HPDE6-E6E7 (cell line): Measurements from ENCODE around the gene SLC1A7.

Experiments
- DNase-seq: peaks from one replicate; pipeline ENCODE4 v3.0.0; 2011; ENCODE audit warnings: missing footprints; ENCODE audit errors: extremely low spot score

SLC1A7 gene

DNA sequence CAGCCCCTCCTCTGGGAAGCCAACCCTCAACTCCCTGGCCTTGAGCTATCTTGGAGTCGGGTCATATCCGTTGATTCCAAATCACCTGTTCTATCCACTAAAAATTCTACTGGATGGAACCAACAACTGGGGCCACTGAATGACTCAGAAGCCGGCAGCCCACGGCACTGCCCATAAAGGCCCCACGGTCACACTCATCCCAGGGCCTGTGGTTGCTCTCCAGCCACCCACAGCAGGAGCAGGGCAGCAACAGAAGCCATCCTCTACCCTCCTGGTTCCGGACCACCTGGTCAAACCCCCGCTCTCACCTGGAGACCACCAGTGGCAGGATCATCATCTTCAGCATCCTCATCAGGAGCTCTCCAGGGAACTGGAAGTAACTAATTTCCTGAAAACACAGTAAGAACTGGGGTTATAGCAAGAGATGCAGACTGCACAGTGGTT is 8.4 kb downstream of the SLC1A7 start:
- DNase-seq, result no peak

DNA sequence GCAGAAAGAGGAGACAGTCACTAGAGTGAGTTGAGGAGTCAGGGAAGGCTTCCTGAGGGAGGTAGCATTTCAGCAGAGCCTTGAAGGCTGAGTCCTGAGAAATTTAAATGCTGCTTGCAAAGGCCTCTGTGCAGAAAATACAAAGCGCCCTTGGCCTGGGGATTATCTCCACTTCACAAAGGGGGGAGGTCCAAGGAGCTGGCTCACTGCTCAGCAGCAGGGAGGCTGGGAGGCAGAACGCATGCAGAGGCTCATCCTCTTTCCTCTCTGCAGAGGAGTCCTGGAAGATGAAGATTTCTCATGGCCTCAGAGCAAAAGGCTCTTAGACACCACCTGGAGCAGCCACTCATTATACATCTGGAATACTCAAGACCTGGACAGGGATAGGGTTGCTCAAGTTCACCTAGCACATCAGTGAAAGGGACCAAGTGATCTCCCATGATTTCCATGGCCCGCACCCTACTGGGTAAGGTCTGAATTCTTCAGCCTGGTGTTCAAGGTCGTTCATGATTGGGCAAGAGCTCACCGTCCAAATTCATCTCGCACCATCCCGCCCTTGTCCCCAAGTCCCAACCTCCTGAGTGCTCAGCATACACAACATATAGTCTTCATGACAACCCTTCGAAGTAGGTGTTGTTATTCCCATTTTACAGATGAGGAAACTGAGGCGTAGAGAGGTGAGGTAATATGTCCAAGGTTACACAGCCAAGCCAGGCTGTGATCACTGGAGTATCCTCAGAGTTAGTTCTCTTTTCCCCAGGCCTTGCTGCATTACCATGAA is 9.0 kb downstream of the SLC1A7 start:
- no peak for DNase-seq

DNA sequence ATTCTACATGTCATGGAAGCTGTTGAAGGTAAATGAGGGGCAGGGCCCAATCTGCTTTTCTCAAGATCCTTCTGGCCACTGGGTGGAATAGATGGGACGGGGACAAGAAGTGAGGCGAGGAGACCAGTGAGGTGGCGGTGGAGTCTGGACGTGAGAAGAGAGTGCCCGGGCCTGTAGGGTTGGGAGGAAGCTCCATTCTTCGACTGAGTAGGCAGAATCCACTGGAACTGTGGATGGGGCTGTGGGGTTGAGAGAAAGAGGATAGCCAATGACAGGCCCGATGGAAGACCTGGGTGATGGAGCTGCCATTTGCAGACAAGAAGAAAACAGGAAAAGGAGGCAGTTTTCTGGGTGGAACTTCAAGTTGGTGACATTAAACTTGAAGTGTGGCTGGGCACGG is 10.3 kb downstream of the SLC1A7 start:
- DNase-seq, result no peak

DNA sequence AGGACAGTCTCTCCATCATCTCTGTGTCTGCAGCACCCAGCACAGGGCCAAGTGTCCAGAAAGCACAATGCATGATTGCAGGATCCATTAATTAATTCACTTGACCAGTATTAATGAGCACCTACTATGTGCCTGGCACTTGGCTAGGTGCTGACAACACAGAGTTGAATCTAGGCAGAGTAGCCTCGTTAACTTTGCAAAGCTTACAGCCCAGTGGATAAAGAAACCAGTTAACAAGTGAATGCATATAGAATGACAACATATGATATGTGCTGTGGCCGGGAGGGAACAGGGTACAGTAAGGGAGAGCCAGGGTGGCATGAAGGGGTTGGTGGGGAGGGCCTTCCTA is 10.9 kb downstream of the SLC1A7 start:
- no peak for DNase-seq

DNA sequence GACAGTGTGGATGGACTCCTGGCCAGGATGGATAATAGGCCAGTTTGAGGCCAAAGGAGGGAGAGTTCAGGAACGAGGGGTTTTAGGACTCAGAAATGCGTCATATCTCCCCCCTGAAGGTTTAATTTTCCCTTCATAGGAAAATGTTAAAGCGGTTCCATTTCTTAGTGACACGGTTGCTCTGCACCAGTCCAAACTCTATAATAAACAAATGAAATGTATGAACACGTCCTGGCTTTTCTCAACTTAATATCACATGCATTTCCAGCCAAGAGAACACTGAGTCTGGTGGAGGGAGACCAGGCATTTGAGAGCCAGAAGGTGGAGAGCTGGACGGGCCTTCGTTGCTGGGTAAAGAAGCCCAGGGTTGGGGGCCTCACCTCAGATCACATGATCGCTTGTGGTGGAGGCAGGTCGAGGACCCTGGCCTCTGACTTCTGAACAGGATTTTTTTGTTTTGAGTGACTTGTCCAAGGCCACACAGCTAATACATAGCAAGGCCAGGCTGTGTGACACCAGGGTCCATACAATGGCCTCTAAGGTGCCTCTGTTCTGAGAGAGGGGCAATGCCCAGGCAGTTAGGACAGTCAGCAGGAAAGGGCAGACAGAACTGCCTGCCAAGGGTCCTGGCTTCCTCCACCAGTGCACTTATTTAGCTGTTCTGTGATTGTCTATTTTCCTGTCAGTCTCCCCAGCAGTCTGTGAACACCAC is 11.4 kb downstream of the SLC1A7 start:
- DNase-seq, result no peak

DNA sequence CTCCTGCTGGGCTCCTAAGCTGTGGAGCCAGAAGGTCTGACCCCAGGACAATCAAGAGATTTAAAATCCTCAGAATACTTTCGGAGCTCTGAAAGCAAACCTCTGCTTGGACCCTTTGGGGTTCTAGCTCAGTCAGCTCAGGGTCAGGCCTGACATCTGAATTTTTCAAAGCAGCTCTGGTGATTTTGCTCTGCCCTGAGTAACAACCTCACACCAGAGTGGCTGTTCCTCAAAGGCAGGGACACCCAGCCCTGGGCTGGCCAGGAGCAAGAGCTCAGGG is 11.9 kb downstream of the SLC1A7 start:
- DNase-seq, result no peak

DNA sequence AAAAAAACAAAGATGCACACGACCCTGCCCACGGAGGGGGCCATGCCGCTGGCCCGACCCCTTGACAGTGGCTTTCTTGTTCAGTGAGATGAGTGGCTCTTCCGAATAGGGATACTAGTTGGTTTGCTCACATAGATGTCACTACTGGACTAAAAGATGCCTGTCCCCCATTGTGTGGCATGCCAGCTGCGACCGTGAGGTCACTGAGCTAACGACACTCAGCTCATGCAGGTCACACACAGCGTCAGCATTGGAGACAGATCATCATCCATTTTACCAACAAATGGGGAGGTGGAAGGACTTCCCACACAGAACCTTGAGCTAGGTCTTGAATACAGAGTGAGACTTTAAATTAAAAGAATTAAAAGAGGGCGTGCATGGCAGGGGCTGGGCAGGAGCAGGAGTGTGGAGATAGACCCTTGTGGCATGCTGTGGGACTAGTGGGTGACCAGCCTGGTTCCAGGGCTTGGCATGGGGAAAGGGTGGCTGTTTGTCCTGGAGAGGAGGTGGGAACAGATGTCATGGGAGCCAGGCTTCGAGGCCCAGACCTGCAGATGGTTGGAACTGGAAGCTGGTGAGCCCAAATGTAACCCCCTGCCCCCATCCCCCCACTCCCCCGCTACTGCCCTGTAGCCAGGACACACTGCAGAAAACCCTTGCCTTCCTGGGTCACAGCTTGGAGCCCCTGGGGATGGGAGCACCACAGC is 12.4 kb downstream of the SLC1A7 start:
- DNase-seq, result no peak

DNA sequence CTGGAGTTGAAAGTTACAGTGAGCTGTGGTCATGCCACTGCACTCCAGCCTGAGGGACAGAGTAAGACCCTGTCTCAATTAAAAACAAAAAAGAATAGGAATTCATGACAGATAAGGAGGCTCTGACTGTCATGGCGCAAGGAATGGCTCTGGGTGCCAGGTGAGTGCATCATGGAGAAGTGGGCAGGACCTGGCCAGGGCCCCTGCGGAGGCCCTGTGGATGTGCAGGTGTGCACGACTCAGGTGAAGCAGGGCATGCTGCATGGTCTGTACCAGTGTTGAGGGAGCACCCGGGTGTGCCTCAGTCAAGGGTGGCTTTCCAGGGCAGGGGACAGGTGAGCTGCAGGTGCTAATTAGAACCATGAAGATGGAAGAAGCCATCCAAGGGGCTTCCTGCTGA is 14.0 kb downstream of the SLC1A7 start:
- DNase-seq, result no peak

DNA sequence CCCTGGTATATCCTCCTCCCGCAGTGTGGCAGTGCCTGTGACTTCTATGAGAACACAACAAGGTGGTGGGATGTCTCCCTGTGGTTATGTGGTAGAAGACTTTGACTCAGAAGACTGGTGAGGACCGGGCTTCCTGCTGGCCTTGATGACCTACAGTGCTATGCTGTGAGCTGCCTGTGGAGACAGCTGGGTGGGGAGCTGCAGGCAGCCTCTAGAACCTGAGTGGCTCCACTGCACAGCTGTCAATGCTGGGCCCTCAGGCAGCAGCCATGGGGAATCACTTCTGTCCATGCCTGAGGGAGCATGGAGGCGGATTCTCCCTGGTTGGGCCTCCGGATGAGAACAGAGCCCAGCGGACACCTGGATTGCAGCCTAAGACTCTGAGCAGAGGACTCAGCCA is 14.9 kb downstream of the SLC1A7 start:
- DNase-seq, result no peak

DNA sequence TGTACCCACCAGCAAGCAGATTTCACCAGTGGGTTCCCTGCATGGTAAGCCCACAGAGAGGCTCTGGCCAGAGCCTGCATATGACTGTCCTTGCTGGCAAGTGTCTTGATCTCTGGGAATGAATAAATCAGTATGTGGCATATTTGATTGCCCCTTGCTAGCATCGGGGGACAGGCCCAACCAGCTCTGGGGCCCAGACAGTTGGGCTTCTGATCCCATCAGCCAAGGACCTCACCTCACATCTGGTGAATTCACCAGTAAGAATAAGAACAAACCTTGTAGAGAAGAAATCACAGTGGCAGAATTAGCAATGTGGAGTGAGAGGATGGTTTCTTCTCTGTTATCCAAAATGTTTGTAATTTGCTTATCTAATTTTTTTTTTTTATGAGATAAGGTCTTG is 15.9 kb downstream of the SLC1A7 start:
- no peak for DNase-seq

DNA sequence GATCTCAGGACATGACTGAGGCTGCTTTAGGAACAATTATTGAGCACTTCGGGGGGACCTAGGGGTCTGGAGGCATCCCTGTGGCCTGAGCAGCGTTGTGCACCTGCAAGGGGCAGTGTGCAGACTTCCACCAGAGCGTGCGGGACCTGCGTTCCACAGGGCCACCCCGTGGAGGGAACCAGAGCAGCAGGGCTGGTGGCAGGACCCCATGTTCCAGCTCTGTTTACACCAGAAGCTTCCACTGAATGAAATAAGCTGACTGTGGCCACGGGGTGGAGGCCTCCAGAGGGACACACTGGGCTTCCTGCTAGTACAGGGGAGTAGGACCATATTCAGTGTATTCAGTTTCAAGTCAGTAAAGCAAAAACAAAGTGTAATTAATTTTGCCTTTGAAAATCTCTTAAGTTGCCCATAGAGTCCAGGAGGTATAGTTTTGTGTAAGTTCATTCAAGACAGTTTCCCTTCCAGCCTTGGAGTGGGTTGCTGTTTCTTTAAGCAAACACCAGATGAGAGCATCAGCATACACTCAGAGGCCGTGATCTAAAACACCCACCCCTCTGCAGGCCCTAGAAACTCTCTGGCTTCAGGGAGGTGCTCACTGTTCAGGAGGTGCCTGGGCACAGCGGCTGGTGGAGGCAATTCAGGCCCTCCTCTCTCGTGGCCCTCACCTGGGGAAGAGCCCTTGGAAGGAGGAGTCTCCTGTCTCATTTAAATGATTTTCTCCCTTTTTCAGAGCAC is 16.6 kb downstream of the SLC1A7 start:
- DNase-seq, result no peak

DNA sequence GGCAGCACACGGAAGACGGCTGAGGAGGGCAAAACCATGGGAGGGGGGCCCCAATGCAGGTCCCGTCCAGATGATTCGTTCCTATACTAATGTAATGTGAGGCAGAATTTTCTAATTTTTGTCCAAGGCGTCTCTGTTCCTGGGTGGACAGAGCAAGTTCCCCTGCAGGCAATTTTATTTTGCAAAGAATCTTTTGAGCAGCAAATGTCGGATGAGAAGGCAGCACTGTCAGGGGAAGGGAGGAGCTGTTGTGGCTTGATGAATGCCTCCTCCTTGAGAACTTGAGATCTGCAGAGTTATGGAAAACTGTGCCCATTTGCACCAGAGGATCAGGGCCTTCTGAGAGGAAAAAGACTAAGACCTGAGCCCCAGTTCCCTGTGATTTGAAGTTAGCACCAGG is 17.3 kb downstream of the SLC1A7 start:
- no peak for DNase-seq

DNA sequence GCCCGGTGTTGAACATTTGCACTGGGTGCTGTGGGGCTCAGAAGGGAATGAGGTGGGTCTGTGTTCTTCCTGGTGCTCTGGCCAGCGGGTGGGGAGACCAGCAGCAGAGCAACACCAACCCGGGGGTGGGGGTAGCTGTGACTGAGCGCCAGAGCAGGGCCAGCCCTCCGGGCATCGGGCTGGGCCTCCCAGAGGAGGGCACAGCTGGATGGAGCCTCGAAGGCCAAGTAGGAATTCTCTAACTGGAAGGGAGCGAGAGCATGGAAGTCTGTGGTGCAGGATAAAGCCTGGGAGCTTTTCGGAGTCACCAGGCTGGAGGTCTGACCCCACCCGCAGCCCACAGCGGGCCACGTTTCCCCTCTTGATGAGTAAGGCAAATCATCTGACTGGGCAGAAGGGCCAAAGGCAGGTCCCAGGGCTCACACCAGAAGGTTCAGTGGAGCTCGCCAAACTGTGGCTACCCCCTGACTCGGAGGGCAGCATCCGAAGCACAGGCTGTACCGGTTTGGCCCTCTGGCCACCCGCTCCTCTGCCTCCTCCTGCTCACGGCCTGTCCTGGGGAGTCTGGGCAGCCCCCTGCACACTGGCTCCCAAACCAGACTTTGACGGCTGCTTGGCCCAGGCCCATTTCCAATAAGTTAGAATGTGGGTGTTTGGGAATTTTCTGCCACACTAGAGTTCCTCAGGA is 18.8 kb downstream of the SLC1A7 start:
- DNase-seq, result no peak

DNA sequence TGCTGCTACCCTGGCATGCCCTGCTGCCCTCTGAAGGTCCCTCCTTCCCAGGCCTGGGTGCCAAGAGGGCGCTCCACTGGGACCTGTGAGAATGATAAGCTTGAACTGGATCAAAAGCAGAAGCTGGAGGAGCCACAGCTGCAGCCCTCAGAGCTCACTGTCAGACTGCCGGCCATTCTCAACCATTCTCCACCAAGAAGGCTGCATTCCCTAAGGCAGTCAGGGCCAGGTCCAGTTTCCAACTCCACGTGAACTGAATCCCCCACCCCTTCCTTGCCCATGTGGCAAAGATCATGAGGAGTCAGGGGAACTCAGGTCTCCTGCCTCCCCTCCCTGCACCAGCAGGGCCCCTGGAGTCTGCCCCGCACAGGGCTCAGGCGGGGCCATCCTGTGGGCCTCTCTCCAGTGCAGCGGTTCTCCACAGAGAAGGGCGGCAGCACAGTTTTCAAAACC is 19.5 kb downstream of the SLC1A7 start:
- DNase-seq, result no peak

DNA sequence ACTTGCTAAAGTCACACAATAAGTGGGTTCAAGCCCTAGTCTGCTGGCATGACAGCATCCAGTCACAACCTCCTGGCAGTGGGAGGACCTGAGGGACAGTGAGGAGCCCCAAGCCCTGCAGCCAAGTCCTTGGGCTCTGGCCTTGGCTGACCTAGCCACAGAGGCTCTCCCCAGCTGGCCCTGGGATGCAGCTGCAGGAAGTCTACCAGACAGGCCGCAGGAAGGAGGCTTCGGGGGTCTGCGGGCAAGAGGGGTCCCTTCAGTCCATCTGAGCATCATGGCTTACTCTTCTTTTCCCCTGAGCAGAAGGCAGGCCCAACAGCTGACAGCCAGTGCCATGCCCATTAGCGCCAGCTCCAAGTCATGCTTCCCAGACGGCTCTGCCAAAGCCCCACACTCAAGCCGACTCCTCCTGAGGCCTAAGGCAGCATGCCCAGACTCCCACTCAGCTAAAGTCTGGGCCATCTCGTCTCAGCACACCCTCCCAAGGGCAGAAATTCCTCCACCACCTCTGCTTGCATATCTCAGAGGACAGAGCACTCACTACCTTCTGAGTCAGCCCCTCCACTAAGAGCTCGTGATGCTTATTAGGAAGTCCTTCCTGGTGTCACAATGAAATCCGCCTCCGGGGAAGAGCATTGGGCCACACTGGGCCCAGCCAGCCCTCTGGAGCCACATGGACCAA is 20.1 kb downstream of the SLC1A7 start:
- DNase-seq, result no peak

DNA sequence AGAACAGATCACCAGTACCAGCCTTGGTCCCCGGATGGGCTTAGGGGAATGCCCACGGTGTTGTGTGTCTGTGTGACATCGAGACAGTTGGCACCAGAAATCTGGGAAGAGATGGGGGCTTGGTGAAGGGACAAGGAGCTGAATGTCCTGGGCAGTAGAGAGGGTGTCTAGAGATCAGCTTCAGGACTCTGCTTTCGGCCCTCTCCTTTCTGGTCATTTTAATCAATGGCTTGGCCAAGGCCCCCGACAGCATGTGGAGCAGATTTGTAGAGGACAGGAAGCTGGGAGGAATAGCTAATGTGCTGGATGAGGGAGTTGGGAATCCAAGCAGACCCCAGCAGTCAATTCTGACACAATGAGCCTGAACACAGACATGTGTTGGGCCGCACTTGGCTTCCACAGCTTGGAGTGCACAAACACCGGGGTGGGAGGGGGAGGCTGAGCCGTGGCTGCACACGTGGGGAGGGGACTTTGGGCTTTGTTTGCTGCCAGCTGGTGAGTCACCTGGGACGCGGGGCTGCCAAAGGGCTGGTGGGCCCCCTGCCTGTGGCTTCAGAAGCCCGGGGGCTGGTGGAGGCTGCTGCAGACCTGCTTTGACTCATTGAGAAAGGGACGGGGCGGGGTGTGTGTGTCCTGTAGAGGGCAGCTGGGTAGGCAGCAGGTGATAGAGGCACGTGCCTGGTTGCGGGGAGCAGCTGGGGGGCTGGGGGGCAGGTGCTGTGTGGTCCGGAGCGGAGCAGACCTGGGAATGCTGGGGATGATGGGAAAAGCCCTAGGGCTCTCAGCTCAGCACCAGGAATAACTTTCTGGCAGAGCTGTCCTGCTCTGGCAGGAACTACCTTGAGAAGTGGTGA is 20.9 kb downstream of the SLC1A7 start:
- no peak for DNase-seq

DNA sequence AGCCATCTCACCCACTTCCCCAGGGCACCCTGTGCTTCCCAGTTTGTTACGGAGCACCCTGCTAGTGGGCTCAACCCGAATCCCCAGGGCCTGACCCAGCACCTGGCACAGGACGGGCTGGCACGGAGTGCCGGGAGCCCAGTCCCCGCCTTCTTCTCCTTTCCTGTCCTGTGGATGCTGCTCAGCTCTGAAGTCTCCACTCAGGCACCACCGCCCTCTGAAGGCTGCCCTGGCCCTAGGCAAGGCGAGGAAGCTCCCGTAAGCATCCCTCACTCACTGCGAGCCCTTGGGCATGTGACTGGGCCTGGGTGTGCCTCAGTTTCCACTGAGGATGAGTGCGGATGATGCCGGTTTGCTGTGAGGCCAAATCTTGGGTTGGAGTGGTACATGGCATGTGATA is 21.8 kb downstream of the SLC1A7 start:
- no peak for DNase-seq

DNA sequence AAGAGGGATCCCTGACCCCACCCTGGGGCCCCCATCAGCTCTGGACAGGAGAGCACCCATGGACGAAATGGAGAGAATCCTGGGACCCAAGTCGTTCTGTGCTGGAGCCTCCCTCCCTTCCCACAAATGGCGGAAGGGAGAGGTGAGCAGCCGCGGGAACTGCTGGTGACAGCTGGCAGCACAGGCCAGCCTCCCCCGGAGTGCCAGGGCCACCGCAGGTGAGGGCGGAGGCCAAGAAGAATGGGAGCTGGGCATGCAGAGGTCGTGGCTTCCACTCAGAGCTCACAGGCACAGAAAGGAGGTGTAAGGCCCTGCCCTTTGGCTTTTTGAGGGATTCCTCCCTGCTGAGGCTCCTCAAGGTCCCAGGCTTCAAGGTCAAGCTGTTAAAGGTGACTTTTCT is 24.6 kb downstream of the SLC1A7 start:
- DNase-seq, result no peak

DNA sequence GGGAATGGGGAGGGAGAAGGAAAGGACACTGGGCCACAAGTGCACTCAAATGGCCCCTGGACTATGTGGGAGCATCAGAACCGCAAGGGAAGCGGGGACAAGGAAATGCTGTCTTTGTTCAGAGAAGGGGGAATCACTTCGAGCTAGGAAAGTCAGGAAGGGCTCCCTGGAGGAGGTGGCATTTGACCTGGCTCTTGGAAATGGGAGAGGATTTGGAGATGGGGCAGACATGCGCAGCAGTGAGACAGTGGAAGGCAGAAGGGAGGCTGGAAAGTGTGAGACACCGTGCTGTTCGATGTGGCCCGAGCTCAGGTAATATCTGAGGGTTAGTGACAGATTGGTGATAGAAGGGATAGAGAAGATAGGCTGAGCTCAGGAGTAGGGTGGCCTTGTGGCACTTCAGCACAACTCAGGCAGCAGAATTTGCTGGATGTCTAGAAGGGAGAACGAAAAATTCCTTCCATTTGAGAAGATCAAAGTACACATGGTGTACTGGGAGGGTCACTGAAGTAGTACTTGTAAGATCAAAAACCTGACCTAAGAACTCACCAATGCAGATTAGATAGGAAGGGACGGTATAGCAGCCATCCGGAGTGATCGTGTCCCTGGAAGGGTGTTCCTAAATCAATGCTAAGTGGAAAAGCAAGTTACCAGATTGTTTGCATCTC is 25.4 kb downstream of the SLC1A7 start:
- DNase-seq, result no peak
